ENCODE results near the gene MYO10.

The MYO10 gene

GRCh38 chr5:16666883-16667398 is 269.1 kb downstream of the MYO10 start:
- peak overlapping the region in 2 of 3 experiments; percentile 48 to 58 for H3K4me3 Mint-ChIP-seq
- H3K36me3 Mint-ChIP-seq (ENCODE audit: low read depth): peaks cover 63% of the 10 kb centered on the region
- no peaks in the 10 kb centered on the region for H3K9me3 Mint-ChIP-seq
- peak; percentile 46 to 65 (median 49) for TF ChIP-seq CTCF (IDR thresholded peaks at IDR 0.05; ENCODE audit: unreplicated experiment in 3 of 3)
- H3K27me3 Mint-ChIP-seq (ENCODE audit: low read depth): peaks cover 3% of the 10 kb centered on the region
- peaks cover 72% of the 10 kb centered on the region for H3K4me1 Mint-ChIP-seq
- peak overlapping the region; percentile 60 to 90 (median 87) for H3K27ac Mint-ChIP-seq

GRCh38 chr5:16666130-16666882 is 269.8 kb downstream of the MYO10 start:
- Mint-ChIP-seq H3K27ac (peak overlapping the region; percentile 60 to 90 (median 87)), H3K27me3 (ENCODE audit: low read depth) (peaks cover 3% of the 10 kb centered on the region), H3K4me3 (peak overlapping the region in 2 of 3 experiments; percentile 58 to 60), H3K4me1 (peaks cover 68% of the 10 kb centered on the region), H3K9me3 (no peaks in the 10 kb centered on the region), H3K36me3 (ENCODE audit: low read depth) (peaks cover 57% of the 10 kb centered on the region)
- TF ChIP-seq CTCF (IDR thresholded peaks at IDR 0.05; ENCODE audit: unreplicated experiment in 3 of 3): no peak

GRCh38 chr5:16665601-16666000 is 270.5 kb downstream of the MYO10 start:
- peaks cover 50% of the 10 kb centered on the region for H3K36me3 Mint-ChIP-seq (ENCODE audit: low read depth)
- H3K27ac Mint-ChIP-seq: peak overlapping the region; percentile 60 to 90 (median 87)
- H3K9me3 Mint-ChIP-seq: no peaks in the 10 kb centered on the region
- TF ChIP-seq CTCF (IDR thresholded peaks at IDR 0.05; ENCODE audit: unreplicated experiment in 3 of 3): no peak
- H3K27me3 Mint-ChIP-seq (ENCODE audit: low read depth): peaks cover 3% of the 10 kb centered on the region
- H3K4me3 Mint-ChIP-seq: no peak overlapping the region
- H3K4me1 Mint-ChIP-seq: peaks cover 62% of the 10 kb centered on the region

GRCh38 chr5:16664368-16664767 is 271.7 kb downstream of the MYO10 start:
- Mint-ChIP-seq H3K27me3 (ENCODE audit: low read depth) (peaks cover 3% of the 10 kb centered on the region), H3K27ac (peak overlapping the region in 2 of 3 experiments; percentile 11 to 19), H3K9me3 (no peaks in the 10 kb centered on the region), H3K4me1 (peaks cover 58% of the 10 kb centered on the region), H3K36me3 (ENCODE audit: low read depth) (peaks cover 43% of the 10 kb centered on the region), H3K4me3 (no peak overlapping the region)
- TF ChIP-seq CTCF (IDR thresholded peaks at IDR 0.05; ENCODE audit: unreplicated experiment in 3 of 3): no peak

- Mint-ChIP-seq H3K27ac (peak overlapping the region in 2 of 3 experiments; percentile 11 to 19), H3K4me1 (peaks cover 55% of the 10 kb centered on the region), H3K27me3 (ENCODE audit: low read depth) (peaks cover 3% of the 10 kb centered on the region), H3K4me3 (no peak overlapping the region), H3K9me3 (no peaks in the 10 kb centered on the region), H3K36me3 (ENCODE audit: low read depth) (peaks cover 41% of the 10 kb centered on the region)
- TF ChIP-seq CTCF (IDR thresholded peaks at IDR 0.05; ENCODE audit: unreplicated experiment in 3 of 3): no peak
These were observed 272.2 kb downstream of the MYO10 start for GRCh38 chr5:16663840-16664239.

Measured in nephron (organoid).